Measurements from ENCODE around the gene RUNX3.
"Not testable (repeated sequence)": the region's sequence is repeated elsewhere in the genome, so short reads cannot be mapped to it uniquely, and the experiment has no call there.

RUNX3 gene

DNA sequence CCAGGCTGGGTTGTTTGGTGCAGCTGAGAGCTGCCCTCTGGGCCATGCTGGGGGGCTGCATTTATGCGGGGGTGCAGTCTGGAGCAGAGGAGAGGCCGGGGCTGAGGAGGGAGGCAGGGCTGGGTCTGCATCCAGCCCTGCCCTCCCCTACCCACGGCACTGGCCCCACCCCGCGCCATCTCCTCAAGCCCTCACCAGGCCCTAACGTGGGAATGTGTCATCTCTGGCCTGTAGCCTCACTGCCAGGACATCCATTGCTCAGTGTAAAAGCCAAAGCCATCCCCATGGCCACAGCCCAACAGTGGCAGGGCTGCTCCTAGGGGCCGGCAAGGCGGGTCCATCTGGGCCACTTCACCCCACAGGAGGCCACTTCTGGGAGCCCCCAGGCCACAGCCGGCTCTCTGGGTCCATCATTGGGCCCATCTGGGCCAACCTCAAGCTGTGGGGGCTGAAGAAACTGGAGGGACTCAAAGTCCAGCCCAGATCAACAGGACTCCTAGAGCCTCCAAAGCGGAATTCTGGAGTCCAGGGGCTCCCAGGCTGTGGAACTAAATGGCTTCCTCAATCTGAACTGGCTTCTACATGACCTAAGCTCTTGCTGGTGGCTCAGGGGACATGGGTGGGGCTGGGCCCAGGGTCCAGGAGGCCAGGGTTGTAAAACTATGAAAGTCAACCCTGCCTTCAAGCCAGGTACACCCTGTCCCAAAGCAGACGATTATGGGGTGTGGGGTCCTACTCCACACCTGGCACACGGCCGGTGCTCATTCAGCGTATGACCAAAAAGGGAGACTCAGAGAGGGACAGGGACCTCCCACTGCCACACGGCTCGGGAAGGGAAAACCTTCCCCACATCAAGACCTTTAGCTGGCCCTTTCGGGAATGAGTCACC, 32.6 kb downstream of the RUNX3 start:
- H3K4me3 ChIP-seq (ENCODE audit: low read length): no peak overlapping the region
- no peak for DNase-seq (ENCODE audit: low read depth, low spot score)

DNA sequence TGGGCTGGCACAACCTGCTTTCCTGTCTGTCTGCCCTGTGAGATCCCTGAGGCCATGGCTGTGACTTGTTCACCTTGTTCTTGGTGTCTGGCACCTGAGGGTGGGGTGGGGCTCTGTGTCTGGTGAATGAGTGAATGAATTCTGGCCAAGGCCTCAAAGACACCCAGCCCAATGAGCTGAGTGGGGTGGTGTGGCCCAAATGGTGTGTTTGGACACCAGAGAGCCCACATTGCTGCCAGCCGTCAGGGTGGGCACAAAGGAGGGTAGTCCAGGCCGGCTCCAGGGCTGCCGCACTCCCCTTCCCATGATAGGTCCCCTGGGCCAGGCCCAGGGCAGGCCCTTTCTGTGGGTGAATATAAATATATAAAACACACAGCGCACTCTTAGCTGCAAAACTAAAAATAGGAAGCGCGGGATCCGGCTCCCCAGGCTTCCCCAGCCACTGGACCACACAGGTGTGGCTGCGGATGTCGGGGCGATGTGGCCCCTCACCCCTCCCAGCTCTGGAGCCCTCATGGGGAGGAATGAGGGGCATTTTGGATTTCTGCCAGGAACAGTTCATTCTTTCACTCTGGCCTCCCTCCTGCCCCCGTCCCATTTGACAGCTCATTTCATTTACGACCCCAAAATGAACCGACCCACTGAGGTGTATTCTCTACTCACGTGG, 33.3 kb downstream of the RUNX3 start:
- no peak overlapping the region for H3K4me3 ChIP-seq (ENCODE audit: low read length)
- no peak for DNase-seq (ENCODE audit: low read depth, low spot score)

DNA sequence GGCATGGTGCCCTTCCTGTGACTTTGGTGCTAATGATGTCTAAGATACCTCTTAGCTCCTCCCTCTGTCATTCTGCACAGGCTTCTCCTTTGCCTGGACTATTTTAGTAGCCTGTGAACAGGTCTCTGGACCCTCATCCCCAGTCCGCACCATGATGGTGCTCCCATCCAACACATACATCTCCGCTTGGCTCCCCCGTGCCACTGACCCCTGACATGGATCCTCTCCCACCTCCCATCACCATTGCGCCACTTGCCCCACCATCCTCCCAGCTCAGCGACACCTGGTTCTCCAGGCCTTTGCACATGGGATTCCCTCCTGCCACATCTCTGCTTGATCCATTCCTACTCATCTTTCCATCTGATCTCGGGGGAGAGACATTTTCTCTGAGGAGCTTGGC, 33.9 kb downstream of the RUNX3 start:
- no peak overlapping the region for H3K4me3 ChIP-seq (ENCODE audit: low read length)
- DNase-seq (ENCODE audit: low read depth, low spot score): no peak

DNA sequence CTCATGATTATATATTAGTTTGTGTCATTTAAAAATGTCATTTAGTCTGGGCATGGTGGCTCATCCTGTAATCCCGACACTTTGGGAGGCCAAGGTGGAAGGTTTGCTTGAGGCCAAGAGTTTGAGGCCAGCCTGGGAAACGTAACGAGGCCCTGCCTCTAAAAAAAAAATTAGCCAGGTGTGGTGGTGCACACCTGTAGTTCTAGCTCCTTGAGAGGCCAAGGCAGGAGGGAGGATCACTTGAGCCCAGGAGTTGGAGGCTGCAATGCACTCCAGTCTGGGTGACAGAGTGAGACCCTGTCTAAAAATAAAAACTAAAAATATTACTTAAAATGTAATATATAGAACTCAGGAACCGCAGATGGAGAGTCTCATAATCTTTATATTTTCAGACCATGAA, 34.6 kb downstream of the RUNX3 start:
- no peak for DNase-seq (ENCODE audit: low read depth, low spot score)
- no peak overlapping the region for H3K4me3 ChIP-seq (ENCODE audit: low read length)

DNA sequence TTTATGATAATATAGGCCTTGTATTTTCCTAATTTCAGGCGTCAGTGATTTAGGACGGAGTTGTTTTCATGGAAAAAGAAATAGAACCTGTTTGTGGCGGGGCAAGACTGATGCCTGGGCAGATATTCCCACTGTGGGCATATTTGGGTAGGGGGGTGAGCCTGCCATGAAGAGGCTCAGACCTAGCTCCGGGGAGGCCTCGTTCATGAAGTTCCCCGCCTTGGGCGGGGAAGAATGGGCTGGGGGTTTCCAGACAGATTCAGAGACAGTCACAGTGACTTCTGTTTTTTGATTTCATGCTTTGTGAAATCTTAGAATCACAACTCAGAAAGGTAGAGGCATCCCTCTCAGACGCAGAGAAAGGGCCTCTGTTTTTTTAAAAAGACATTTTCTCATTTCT, 36.1 kb downstream of the RUNX3 start:
- H3K4me3 ChIP-seq (ENCODE audit: low read length): no peak overlapping the region
- DNase-seq (ENCODE audit: low read depth, low spot score): no peak

DNA sequence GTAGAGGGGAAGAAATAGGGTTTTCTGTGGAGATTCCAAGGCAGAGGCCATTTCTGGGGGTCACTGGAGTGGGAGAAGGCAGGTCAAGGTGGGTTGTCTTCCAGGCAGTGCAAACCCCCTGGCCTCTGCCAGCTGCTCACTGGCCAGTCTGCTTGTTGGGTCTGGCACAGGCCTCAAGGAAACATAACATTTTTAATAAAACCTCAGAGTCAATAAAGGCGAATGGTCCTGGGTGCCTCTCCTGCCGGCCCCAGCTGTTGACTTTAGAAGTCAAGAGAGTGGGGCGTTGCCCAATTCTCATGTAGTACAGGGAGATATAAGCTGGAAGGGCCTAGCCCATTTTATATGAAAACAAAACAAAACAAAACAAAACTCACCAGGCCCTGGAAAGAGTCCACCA, 36.6 kb downstream of the RUNX3 start:
- H3K4me3 ChIP-seq (ENCODE audit: low read length): no peak overlapping the region
- no peak for DNase-seq (ENCODE audit: low read depth, low spot score)

DNA sequence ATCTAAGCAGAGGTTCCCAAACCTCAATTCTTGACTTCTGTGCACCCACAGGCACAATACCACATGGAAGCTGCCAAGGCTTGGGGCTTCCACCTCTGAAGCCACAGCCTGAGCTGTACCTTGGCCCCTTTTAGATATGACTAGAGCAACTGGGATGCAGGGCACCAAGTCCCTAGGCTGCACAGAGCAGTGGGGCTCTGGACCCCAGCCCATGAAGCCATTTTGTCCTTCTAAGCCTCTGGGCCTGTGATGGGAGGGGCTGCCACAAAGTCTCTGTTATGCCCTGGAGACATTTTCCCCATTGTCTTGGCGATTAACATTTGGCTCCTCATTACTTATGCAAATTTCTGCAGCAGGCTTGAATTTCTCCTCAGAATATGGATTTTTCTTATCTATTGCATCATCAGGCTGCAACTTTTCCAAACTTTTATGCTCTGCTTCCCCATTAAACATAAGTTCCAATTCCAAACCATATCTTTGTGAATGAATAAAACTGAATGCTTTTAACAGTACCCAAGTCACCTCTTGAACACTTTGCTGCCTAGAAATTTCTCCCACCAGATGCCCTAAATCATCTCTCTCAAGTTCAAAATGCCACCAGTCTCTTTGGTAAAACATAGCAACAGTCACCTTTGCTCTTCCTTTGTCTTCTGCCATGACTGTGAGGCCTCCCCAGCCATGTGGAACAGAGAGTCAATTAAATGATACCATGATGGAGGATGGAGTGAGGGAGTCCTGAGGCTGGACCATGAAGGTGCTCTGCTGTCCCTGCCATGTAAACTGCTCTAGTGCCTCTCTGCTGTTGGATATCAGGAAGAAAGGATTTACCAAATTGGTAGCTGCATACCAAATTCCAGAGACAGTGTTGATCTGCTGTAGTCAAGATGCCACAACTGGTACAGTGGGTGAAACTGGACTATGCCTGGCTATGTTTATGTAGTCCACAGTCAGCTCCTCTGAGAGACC, 37.6 kb downstream of the RUNX3 start:
- DNase-seq (ENCODE audit: low read depth, low spot score): no peak
- no peak overlapping the region for H3K4me3 ChIP-seq (ENCODE audit: low read length)

DNA sequence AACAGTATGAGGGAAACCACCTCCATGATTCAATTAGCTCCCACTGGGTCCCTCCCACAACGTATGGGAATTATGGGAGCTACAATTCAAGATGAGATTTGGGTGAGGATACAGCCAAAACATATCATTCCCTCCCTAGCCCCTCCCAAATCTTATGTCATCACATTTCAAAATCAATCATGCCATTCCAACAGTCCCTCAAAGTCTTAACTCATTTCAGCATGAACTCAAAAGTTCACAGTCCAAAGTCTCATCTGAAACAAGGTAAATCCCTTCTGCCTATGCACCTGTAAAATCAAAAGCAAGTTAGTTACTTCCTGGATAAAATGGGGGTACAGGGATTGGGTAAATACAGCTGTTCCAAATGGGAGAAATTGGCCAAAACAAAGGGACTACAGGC, 38.7 kb downstream of the RUNX3 start:
- not testable (repeated sequence) for H3K4me3 ChIP-seq (ENCODE audit: low read length); DNase-seq (ENCODE audit: low read depth, low spot score)

DNA sequence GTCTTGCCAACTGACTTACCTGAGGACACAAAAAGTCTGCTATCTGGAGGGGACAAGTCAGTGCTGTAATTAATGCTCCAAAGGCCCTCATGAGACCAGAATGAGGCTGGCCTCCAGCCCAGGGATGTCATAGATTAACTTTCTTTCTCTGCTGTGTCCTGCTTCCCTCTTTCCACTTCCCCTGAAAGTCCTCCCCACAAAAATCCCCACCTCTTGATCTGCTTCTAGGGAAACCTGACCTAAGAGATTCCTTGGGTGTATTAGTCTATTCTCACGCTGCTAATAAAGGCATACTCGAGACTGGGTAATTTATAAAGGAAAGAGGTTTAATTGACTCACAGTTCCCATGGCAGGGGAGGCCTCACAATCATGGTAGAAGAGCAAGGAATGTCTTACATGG, 39.2 kb downstream of the RUNX3 start:
- DNase-seq (ENCODE audit: low read depth, low spot score): no peak
- H3K4me3 ChIP-seq (ENCODE audit: low read length): no peak overlapping the region

DNA sequence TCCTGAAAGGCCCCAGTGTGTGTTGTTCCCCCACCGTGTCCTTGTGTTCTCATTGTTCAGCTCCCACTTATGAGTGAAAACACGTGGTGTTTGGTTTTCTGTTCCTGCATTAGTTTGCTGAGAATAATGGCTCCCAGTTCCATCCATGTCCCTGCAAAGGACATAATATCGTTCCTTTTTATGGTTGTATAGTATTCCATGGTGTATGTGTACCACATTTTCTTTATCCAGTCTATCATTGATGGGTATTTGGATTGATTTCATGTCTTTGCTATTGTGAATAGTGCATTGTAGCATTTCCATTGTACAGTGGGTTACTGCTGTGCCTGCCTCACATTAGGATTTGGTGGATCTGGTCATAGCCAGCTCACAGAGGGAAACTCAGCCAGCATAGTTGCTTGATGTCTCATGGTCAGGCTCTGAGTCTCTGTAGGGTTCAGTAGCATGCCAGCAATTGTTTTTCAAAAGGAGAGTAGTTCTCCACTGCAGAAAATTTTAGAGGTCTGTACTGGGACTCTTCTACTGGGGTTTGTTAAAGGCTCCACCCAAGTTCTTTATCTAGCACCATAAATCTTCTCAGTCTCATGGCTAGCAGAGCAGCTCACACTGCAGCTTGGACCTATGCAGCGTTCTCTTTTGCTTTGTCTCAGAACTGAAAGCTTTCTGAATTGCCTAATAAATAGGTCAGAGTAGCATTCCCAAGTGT, 41.0 kb downstream of the RUNX3 start:
- DNase-seq (ENCODE audit: low read depth, low spot score): no peak
- H3K4me3 ChIP-seq (ENCODE audit: low read length): no peak overlapping the region

DNA sequence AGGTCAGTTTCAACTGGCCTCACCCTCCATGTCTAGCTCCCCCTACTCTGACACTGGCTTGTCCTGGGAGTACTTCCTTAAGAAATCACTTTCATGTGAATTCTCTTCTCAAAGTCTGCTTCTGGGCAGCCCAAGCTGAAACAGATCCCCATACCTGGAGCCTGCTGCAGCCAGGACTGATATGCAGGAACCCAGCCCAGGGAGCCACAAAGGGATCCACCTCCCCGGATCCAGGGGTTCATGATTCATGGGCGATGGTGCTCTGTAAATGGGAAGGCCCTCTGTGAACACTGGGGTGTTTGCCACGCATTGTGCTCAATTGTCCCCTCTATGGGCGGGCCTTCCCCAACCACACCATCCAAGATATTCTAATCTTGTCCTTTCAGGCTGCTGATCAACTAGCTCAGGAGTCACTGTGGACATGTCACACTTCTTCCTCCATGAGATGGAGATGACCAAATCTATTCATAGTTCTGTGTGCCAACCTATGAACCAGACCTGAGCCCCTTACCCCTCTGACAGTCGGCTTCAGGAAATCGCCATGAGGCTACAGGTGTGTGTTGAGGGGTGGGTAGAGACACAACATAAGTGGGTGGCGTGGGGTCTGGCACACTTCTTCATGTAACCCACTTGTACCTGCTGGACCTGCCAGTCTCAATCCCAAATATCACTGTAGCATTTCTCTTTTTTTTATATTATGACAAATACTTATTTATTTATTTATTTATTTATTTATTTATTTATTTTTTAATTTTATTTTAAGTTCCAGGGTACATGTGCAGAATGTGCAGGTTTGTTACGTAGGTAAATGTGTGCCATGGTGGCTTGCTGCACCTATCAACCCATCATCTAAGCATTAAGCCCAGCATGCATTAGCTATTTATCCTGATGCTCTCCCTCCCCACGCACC, 41.8 kb downstream of the RUNX3 start:
- DNase-seq (ENCODE audit: low read depth, low spot score): no peak
- H3K4me3 ChIP-seq (ENCODE audit: low read length): no peak overlapping the region

DNA sequence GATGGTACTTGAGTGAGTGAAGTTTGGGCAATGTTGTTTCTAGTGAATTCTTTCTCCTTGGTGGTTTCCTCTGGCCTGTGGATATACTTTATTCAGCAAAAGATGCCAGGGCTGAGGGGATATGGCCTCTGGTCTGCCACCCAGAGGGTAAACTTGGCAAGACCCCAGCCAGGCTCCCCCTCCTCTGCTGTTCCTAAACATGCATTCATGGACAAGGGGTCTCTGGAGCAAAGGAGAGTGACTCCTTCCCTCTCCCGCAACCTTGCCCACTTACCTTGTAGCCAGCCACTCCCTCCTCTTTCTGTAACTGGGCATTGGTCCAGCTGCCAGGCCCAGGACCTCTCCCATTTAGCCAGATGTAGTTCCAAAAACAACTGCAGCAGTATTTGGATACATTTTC, 43.8 kb downstream of the RUNX3 start:
- DNase-seq (ENCODE audit: low read depth, low spot score): no peak

DNA sequence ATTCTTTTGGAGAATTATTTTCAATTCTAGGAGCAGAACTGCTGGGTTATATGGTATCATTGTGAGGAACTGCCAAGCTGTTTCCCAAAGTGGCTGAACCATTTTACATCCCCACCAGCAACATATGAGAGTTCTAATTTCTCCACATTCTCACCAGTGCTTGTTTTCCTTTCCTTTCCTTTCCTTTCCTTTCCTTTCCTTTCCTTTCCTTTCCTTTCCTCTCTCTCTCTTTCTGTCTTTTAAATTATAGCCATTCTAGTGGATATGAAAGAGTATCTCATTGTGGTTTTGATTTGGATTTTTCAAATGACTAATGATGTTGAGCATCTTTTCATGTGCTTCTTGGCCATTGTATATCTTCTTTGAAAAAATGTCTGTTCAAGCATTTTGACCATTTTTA, 45.3 kb downstream of the RUNX3 start:
- DNase-seq (ENCODE audit: low read depth, low spot score): no peak
- no peak overlapping the region for H3K4me3 ChIP-seq (ENCODE audit: low read length)

More for the DNA sequence above, 43.8 kb downstream of the RUNX3 start:
- H3K4me3 ChIP-seq (ENCODE audit: low read length): no peak overlapping the region

DNA sequence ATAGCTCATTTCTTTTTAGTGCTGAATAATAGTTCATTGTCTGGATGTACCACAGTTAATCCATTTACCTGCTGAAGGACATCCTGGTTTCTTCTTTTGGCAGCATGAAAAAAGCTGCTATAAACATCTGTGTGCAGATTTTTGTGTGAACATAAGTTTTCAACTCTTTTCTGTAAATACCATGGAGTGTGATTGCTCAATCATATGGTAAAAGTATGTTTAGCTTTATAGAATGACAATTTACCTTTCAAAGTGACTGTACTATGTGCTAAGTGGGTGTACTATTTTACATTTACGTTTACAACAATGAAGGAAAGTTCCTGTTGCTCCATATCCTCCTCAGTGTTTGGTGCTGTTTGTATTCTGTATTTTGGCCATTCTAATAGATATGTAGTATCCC, 49.0 kb downstream of the RUNX3 start:
- H3K4me3 ChIP-seq (ENCODE audit: low read length): no peak overlapping the region
- no peak for DNase-seq (ENCODE audit: low read depth, low spot score)

DNA sequence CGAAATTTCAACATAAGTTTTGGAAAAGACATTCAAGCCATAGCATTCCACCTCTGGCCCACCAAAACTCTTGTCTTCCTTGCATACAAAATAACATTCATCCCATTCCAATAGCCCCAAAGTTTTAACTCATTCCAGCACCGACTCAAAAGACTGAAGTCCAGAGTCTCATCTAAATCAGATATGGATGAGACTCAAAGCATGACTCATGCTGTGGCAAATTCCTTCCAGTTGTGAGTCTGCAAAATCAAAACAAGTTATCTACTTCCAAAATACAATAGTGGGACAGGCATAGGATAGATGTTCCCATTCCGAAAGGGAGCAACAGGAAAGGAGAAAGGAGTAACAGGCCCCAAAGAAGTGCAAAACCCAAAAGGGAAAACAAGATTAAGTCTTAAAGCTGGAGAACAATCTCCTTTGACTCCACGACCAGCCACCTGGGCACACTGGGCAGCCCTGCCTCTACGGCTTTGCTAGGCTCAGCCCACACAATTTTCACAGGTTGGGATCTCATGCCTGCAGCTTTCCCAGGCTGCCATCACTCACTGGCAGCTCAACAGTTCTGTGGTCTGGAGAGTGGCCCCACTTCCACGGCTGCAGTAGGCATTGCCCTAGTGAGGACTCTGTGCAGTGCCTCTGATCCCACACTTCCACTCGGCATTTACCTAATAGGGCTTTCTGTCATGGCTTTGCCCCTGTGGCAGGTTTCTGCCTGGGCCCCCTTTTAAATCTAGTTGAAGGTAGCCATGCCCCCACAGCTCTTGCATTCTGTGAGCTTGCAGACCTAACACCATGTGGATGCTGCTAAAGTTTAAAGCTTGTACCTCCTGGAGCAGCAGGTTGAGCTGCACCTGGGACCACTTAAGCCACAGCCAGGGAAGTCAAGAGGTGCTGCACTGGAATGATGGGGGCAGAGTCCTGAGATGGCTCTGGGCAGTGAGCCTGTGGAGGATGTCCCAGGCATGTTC, 51.0 kb downstream of the RUNX3 start:
- H3K4me3 ChIP-seq (ENCODE audit: low read length): no peak overlapping the region
- no peak for DNase-seq (ENCODE audit: low read depth, low spot score)

DNA sequence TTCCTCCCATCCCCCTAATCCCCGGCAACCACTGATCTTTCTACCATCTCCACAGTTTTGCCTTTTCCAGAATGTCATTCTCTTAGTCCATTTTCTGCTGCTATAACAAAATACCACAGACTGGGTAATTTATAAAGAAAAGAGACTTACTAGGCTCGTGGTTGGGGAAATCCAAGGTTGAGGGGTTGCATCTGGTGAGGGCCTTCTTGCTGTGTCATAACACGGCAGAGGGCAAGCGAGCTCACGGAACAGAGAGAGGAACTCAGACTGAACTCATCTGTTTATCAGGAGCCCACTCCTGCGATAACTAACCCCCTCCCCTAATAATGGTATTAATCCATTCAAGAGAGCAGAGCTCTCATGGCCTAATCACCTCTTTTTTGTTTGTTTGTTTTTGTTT, 52.0 kb downstream of the RUNX3 start:
- no peak for DNase-seq (ENCODE audit: low read depth, low spot score)
- no peak overlapping the region for H3K4me3 ChIP-seq (ENCODE audit: low read length)

DNA sequence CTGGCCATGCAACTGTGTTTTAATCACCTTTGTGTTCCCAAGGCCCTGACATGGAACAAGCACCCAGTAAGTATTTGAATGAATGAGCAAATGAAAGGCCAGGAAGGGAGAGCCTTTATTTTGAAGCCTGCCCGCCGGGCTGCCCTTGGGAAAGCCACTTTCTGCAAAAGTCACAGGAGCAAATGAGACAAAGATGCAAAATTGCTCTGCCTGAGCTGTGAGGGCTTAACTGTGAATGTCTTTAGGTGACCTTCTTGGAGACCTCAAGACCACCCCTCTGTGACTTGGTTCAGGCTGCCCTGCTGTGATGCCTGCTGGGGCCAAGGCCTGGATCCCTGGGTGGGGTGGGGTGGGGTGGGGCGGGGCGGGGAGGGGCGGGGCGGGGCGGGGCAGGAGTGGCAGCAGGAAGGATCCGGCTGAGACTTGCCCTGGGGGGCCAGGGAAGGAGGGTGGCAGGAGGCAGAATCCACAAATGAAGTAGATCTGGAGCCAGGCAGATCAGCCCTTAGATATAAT, 54.0 kb downstream of the RUNX3 start:
- H3K4me3 ChIP-seq (ENCODE audit: low read length): no peak overlapping the region
- DNase-seq (ENCODE audit: low read depth, low spot score): no peak

All from Jurkat, Clone E6-1 (cell line).